Right lobe of liver (tissue), 6 donors: ENCODE measurements around the gene NBL1. TPM values are rescaled to one million over a fixed set of nuclear protein-coding genes. Genes with fewer than 3 reads are reported as not detected.

ENCODE experiments used
- ATAC-seq, 4 donors: fragments of 200-7000 bp; cut with Tn5 transposase; one replicate each; pipeline ENCODE4 v1.9.1; 2020; ENCODE audit warnings: mild to moderate bottlenecking in 4 of 4, moderate library complexity in 4 of 4
- DNase-seq, 3 donors: peaks; one replicate each; pipeline ENCODE4 v3.0.0-alpha.2; 2020
- H3K27ac ChIP-seq, 3 donors: fragments of 200-600 bp; one replicate each; pipeline ENCODE4 v1.8.0; 2022
- H3K27me3 ChIP-seq, 2 donors: fragments of 200-600 bp; one replicate each; pipeline ENCODE4 v1.8.0; 2022
- H3K36me3 ChIP-seq, 4 donors: fragments of 200-600 bp; sonication (generic) in 1 of 4; one replicate each; pipeline versions ENCODE4 v1.5.1 to v1.8.0; 2017 to 2022; ENCODE audit warnings: control low read depth in 1 of 4
- H3K4me1 ChIP-seq, 4 donors: fragments of 200-600 bp; sonication (generic) in 1 of 4; one replicate each; pipeline versions ENCODE4 v1.5.1 to v1.8.0; 2017 to 2022; ENCODE audit warnings: control low read depth in 1 of 4
- H3K4me3 ChIP-seq, 3 donors: fragments of 200-600 bp; one replicate each; pipeline ENCODE4 v1.8.0; 2022
- H3K9me3 ChIP-seq, 4 donors: fragments of 200-600 bp; sonication (generic) in 1 of 4; one replicate each; pipeline versions ENCODE4 v1.5.1 to v1.8.0; 2017 to 2022; ENCODE audit warnings: control low read depth in 1 of 4
- POLR2A ChIP-seq: fragments of 450-650 bp; IDR thresholded peaks from one replicate; pipeline ENCODE4 v1.6.1; 2017; ENCODE audit warnings: antibody characterized with exemption, mild to moderate bottlenecking
- WGBS: methylation state at CpG from one replicate; pipeline ENCODE4 v1.1.6; 2018; ENCODE audit warnings: low coverage, low lambda C conversion rate; ENCODE audit not compliant: insufficient coverage; ENCODE audit errors: missing lambda C conversion rate; 5-methylcytosine and 5-hydroxymethylcytosine counted together
- intact Hi-C, 2 donors: fragments of 100-400 bp; cut with DNase I; formaldehyde crosslinking; loops; one replicate each; pipeline versions ENCODE4 v1.11.2 to v1.14.1; 2022
- total RNA-seq, 6 experiments: library from RNA; depleted of rRNA in 2 of 6; stranded (reverse); fragments of >200 nt in 2 of 6; fragmentation: NEBNext Ultra II Directional in 3 of 6; extraction: Animal tissue kit (Norgen Biotek cat#: 25700) in 3 of 6; gene quantifications; one replicate each; pipeline versions ENCODE4 v1.1.0 to v1.2.4, GENCODE V29; 2016 to 2023
- TF ChIP-seq, protein P1 (sequence below), 4 donors: fragments of 200-600 bp in 3 of 4; fragments of 450-650 bp in 1 of 4; IDR thresholded peaks; one replicate each; pipeline versions ENCODE4 v1.5.1 to v1.8.0; 2016 to 2022; ENCODE audit warnings: antibody characterized with exemption in 4 of 4, mild to moderate bottlenecking in 2 of 4
- donor health status: DM: no; HTN: yes; CAD: no.
- donor health status: DM: no; HTN: no; CAD: no.
- donor health status: DM: no; HTN: no; CAD: no.
- donor health status: DM: no; HTN: yes; CAD: no.
- donor health status: DM: no; HTN: yes; CAD: no.

NBL1 gene
- total RNA-seq, 6 experiments from 2014 or later: 2.2 to 5.7 (median 3.4) TPM

DNA sequence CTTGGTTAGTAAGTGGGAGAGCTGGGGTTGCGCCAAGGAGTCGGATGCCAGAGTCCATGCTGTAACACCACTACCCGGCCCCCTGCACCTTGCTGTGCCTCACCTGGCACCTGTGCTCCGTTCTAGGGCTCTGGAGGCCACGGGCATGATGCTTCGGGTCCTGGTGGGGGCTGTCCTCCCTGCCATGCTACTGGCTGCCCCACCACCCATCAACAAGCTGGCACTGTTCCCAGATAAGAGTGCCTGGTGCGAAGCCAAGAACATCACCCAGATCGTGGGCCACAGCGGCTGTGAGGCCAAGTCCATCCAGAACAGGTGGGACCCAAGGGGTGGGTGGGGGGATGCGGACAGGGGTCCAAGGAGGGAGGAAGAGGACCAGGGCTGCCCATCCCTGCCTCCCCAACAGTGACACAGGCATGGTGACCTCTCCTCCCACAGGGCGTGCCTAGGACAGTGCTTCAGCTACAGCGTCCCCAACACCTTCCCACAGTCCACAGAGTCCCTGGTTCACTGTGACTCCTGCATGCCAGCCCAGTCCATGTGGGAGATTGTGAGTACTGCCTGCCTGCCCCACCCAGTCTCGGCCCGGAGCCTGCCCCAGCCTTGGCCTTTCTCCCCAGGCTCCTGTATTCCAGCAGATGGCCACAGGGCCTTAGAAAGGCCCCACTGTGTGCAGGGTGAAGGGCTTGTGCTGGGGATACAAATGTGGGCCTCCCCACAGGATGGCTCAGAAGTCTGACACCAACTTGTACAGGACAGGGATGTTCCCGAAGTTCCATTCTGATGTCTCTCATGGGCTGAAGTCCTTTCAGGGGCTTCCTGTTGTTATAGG lies 11.0 kb downstream of the NBL1 start:
- WGBS: 40% methylated on average over 1 of the region's 15 CpGs

DNA sequence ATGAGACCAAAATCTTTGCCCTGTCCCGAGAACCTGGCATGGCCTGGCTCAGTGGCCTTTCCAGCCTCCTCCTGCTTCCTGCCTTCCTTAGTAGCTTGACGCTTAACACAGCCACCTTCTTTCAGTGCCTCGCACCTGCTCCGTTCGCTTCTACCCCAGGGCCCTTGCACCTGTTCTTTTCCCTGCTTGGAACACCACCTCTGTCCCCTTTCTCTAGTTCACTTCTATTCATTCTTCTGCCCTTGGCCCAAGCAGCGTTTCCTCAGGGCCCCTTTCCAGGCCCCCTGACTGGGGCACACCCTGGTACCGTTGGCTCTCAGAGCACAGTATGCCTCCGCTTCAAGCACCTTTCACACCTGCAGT lies 11.6 kb downstream of the NBL1 start:
- ATAC-seq (no peak), DNase-seq (no peak)
- TF ChIP-seq, protein P1, sequence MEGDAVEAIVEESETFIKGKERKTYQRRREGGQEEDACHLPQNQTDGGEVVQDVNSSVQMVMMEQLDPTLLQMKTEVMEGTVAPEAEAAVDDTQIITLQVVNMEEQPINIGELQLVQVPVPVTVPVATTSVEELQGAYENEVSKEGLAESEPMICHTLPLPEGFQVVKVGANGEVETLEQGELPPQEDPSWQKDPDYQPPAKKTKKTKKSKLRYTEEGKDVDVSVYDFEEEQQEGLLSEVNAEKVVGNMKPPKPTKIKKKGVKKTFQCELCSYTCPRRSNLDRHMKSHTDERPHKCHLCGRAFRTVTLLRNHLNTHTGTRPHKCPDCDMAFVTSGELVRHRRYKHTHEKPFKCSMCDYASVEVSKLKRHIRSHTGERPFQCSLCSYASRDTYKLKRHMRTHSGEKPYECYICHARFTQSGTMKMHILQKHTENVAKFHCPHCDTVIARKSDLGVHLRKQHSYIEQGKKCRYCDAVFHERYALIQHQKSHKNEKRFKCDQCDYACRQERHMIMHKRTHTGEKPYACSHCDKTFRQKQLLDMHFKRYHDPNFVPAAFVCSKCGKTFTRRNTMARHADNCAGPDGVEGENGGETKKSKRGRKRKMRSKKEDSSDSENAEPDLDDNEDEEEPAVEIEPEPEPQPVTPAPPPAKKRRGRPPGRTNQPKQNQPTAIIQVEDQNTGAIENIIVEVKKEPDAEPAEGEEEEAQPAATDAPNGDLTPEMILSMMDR (IDR thresholded peaks at IDR 0.05): no peak
- TF ChIP-seq POLR2A: no peak
- Histone ChIP-seq H3K27ac (no peak overlapping the region), H3K27me3 (no peaks in the 10 kb centered on the region), H3K9me3 (no peaks in the 10 kb centered on the region), H3K4me3 (no peak overlapping the region), H3K4me1 (peaks cover 0 to 3% (median 0%) of the 10 kb centered on the region in 4 donors), H3K36me3 (no peaks in the 10 kb centered on the region)
- intact Hi-C loops: loop anchor here (10.0 kb wide), 2 partner anchors 271 to 311 kb away; no protein-coding TSS in a partner anchor
- 76% methylated on average over 7 of the region's 8 CpGs for WGBS

More for the DNA sequence above, 11.0 kb downstream of the NBL1 start:
- TF ChIP-seq POLR2A: no peak
- TF ChIP-seq, protein P1 (IDR thresholded peaks at IDR 0.05): no peak
- Histone ChIP-seq H3K9me3 (no peaks in the 10 kb centered on the region), H3K27me3 (no peaks in the 10 kb centered on the region), H3K27ac (no peak overlapping the region), H3K36me3 (no peaks in the 10 kb centered on the region), H3K4me3 (no peak overlapping the region), H3K4me1 (peaks cover 0 to 3% (median 0%) of the 10 kb centered on the region in 4 donors)
- ATAC-seq (no peak), DNase-seq (no peak)
- intact Hi-C loops: loop anchor here (5.0 to 10.0 kb wide), 3 partner anchors 268 to 310 kb away; no protein-coding TSS in a partner anchor

DNA sequence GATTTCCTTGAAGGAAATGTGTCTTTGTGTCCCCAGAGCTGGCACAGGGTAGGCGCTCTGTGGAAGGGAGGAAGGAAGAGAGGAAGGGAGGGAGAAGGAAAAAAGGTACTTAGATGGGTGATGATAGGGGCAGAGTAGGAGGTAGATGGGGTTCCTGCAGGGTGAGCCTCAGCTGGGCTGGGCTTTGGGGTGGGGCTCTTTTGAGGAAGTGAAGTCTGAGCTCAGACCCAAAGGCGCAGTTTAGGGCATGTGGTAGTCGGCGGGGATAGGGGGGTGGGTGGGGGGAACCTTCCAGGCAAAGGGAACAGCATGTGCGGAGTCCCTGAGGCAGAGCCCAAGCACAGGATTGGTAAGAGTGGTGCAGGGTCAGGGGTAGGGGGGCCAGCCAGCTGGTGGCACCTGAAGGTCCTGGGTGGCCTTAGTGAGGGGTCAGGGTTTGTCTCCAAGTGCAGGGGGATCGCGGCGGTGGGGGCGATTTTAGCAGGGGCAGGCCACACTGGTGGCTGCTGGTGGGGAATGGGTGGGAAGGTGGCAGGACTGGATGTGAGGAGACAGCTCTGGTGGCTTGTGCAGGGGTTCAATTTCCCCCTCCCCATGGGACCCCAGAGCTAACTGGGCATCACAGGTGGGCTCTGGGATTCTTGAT lies 12.1 kb downstream of the NBL1 start:
- 77% methylated on average over 8 of the region's 9 CpGs for WGBS
- no peaks in the 10 kb centered on the region for H3K27me3 ChIP-seq
- peaks cover 0 to 3% (median 0%) of the 10 kb centered on the region in 4 donors for H3K4me1 ChIP-seq
- no peak for ATAC-seq
- intact Hi-C loops: loop anchor here (10.0 kb wide), 2 partner anchors 271 to 311 kb away; no protein-coding TSS in a partner anchor
- no peak overlapping the region for H3K4me3 ChIP-seq
- no peak for TF ChIP-seq POLR2A
- TF ChIP-seq, protein P1 (IDR thresholded peaks at IDR 0.05): no peak
- H3K36me3 ChIP-seq: no peaks in the 10 kb centered on the region
- H3K9me3 ChIP-seq: no peaks in the 10 kb centered on the region
- DNase-seq: no peak
- H3K27ac ChIP-seq: no peak overlapping the region

DNA sequence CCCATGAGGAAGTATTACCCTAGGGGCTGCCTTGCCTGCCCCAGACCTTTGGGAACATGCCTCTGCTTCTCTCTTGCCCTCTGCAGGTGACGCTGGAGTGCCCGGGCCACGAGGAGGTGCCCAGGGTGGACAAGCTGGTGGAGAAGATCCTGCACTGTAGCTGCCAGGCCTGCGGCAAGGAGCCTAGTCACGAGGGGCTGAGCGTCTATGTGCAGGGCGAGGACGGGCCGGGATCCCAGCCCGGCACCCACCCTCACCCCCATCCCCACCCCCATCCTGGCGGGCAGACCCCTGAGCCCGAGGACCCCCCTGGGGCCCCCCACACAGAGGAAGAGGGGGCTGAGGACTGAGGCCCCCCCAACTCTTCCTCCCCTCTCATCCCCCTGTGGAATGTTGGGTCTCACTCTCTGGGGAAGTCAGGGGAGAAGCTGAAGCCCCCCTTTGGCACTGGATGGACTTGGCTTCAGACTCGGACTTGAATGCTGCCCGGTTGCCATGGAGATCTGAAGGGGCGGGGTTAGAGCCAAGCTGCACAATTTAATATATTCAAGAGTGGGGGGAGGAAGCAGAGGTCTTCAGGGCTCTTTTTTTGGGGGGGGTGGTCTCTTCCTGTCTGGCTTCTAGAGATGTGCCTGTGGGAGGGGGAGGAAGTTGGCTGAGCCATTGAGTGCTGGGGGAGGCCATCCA lies 12.8 kb downstream of the NBL1 start:
- intact Hi-C loops: loop anchor here (10.0 kb wide), 2 partner anchors 272 to 312 kb away; no protein-coding TSS in a partner anchor
- no peak for TF ChIP-seq POLR2A
- TF ChIP-seq, protein P1 (IDR thresholded peaks at IDR 0.05): no peak
- DNase-seq: no peak

More for the DNA sequence above, 12.8 kb downstream of the NBL1 start:
- no peak for ATAC-seq
- no peaks in the 10 kb centered on the region for H3K27me3 ChIP-seq
- H3K27ac ChIP-seq: no peak overlapping the region
- no peaks in the 10 kb centered on the region for H3K9me3 ChIP-seq
- no peak overlapping the region for H3K4me3 ChIP-seq
- H3K36me3 ChIP-seq: no peaks in the 10 kb centered on the region
- peaks cover 0 to 3% (median 0%) of the 10 kb centered on the region in 4 donors for H3K4me1 ChIP-seq
- WGBS: 20% methylated on average over 1 of the region's 15 CpGs
